AG09319 (cell line): ENCODE results near the gene ARHGEF3.

Source experiments
- DNase-seq: peaks from one replicate; pipeline ENCODE4 v3.0.0-alpha.2; 2010; ENCODE audit warnings: low read depth; ENCODE audit errors: extremely low read depth
- CTCF ChIP-seq: IDR thresholded peaks from 2 replicates; pipeline ENCODE4 v1.5.1; 2011; ENCODE audit warnings: low read depth, mild to moderate bottlenecking, inconsistent platforms, low read length, moderate library complexity

ARHGEF3 gene

DNA sequence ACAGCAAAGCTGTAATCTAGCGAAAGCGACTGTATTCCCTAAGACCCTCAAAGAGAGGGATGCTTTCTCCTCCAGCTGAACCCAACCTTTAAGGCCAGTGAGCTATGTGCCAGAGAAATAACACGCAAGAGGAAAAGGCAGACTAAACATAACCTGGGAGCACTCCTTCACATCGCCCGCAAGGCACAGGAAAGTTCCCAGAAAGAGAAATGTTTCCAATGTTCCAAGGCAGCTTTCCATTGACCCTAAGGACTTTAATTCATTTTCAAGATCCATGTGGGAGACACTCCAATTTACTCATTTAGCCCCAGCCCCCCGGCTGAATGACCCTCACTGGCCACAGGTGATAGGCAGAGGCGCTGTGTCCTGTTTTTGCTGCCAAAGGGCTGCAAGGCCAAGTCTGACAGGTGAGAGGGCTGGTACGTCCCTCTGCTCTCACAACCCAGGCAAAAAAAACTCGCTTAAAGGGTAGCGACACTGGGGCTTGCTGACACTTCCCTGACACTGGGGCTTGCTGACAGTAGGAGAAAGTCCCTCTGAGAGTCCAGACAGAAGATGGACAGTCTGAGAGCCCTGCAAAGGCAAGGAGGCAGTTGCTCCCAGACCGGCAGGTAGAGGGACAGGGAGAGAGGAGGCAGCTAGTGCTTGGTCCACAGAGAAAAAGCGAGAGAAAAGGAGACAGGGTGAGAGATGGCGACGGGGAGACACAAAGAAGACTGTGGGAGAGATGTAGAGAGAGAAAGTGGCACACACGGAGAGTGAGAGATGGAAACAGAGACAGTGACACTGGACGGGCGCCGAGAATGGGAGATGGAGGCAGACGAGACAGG is 702 bp downstream of the ARHGEF3 start:
- no peak for DNase-seq
- no peak for TF ChIP-seq CTCF

DNA sequence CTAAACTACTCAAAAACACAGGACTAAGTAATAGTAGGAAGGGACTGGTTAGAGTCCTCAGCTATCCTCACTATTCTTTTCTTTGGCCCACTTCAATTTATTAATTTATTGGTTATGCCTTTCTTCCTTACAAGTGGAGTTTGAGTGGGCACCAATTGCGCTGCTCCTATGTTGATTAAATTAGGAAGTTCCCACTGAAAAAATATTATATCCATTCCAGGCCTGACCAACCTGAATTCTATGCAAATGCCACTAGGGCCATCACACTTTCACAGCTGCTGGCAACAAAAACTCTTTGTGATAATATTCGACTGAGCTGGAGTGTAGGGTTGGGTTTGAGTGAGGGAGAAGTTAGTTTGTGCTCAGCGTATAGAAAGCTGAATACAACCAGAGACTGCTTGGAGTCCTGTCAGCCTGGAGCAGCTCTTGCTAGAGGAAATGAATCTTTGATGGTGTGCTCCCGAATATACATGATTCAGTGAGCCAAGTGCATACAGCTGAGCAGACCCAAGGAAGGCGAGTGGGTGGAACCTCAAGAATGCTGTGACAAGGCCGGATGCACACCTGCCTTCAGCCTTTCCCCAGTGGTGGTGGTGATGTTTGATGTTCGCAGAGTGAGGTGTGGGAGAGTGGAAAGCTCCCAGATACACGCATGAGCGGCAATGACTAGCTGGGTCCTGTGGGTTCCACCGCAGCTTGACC is 1.5 kb downstream of the ARHGEF3 start:
- DNase-seq, result no peak
- no peak for TF ChIP-seq CTCF

DNA sequence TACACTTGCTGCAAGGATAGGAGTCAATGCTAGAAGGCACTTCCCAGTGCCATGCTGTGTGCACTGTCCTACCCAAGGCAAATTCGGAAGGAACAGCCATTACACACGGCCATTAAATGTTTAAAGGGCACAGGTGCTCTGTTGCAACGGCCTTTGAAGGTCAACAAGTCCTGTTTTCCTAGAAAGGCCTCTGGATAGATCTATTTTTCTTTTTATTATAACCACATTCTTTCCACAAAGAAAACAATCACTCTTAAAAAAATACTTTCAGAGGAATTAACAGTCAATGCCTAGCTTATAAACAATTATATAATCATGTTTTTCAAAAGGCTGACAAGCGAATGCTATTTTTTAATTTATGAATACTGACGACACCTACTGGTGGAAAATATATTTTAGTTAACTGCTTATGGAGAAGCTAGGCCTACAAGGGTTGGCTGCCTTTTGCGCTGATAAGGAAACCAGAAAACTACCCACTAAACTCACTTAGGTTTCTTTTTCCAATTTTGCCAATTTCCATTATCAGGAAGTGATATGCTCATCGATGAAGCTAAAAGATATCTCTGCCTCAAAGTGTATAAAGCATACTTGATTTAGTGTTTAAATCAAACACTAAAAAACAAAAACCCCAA is 2.4 kb downstream of the ARHGEF3 start:
- peak; percentile 45 for TF ChIP-seq CTCF
- DNase-seq, result no peak

- DNase-seq, result no peak
- TF ChIP-seq CTCF, result no peak
These were observed 4.8 kb downstream of the ARHGEF3 start for GRCh38 chr3:56796996-56797395.

DNA sequence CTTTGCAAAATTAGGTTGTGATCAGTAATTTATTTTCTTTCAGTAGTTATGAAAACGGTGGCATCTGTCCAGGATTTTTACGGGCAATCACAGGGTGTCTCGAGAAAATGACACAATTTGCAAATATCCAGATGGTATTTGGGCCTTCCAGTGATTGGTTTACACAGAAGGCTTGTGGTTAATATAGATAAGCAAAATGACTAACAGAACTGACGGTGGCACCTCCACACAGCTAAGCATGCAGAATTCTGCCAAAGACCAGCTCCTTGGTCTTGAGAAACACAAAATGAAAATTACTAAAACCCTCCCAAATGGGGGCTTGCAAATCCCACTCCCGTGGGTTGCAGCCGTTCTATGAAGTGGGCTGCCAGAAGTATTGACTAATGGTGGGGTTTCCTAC is 5.5 kb downstream of the ARHGEF3 start:
- TF ChIP-seq CTCF, result no peak
- no peak for DNase-seq

- TF ChIP-seq CTCF, result no peak
- DNase-seq, result no peak
These were observed 5.9 kb downstream of the ARHGEF3 start for GRCh38 chr3:56795829-56796185.
